ENCODE data around the gene PDLIM4. TPM values are rescaled to one million over a fixed set of nuclear protein-coding genes. Genes with fewer than 3 reads are reported as not detected.

Gene PDLIM4
- polyA plus RNA-seq = not detected in 2 replicates
- not detected in 2 replicates for polyA minus RNA-seq

DNA sequence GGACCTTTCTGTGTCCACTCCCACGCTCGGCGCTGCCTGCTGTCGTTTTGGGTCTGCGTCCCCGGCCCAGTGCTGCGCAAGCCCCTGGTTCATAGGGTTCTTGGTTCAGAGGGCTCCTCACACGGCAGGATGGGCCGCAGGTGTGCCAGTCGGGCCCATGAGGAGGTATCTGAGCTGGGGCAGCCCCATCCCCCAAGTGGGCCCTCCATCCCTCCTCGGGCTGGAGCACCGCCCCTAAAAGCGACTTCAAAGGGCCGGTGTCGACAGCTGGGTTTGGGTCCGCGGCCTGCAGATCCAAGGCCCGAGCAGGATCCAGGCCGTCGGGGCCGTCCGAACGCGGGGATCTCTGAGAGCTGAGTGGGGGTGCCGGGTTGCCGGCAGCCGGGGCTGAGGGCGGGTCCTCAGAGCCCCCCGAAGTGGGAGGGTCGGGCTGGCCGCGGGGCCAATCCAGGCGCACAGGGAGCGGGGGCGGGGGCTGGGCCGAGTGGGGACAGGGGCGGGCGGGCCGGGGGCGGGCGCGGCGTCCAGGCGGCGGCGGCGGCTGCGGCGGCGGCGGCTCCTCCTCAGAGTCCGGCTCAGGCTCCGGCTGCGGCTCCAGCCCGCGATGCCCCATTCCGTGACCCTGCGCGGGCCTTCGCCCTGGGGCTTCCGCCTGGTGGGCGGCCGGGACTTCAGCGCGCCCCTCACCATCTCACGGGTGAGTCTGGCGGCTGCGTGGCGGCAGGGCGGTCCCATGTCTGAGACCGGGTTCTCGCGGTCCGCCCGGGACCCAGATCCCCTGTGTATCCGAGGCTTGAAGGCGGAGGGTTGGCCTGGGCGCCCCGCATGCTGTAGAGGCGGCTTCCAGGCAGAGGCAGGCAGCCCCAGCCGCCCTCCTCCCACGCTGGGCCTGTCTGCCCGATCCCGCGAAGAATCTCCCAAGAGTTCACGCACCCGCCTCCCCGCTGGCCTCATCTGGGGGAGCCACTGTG, at the start of gene PDLIM4:
PDLIM4 (plus strand) TSS at position 566 of the 971 bp plus-strand sequence; CDS start at position 605, 39 bp downstream.
- Histone ChIP-seq H3K9ac (ENCODE audit: low read length) (no peak within 1 kb of the TSS), H3K36me3 (ENCODE audit: insufficient read depth, low read length) (no peaks in the 10 kb centered on the region), H3K4me2 (ENCODE audit: low read length) (no peak within 1 kb of the TSS), H3K4me3 (ENCODE audit: low read length) (no peak within 1 kb of the TSS), H4K20me1 (ENCODE audit: insufficient read depth) (no peaks in the 10 kb centered on the region), H3K9me3 (ENCODE audit: low read length) (no peaks in the 10 kb centered on the region), H3K27ac (ENCODE audit: low read length) (no peak within 1 kb of the TSS), H3K27me3 (ENCODE audit: insufficient read depth, low read depth, low read length) (peaks cover 12% of the 10 kb centered on the region), H3K9me2 (ENCODE audit: insufficient read depth, low read length) (no peaks in the 10 kb centered on the region), H3F3A (ENCODE audit: insufficient read depth, low read length, poor library complexity, severe bottlenecking) (no peaks in the 10 kb centered on the region), H3K79me2 (replicated peaks; ENCODE audit: insufficient read depth, low read length) (no peaks in the 10 kb centered on the region), H2AFZ (ENCODE audit: low read depth, low read length) (no peak within 1 kb of the TSS)
- TF ChIP-seq SMC3 (conservative IDR thresholded peaks at IDR 0.05; ENCODE audit: poor library complexity) (no peak), TAF1 (IDR thresholded peaks at IDR 0.05; ENCODE audit: low read depth) (no peak), POLR2AphosphoS5 (IDR thresholded peaks at IDR 0.05) (no peak), MXI1 (conservative IDR thresholded peaks at IDR 0.05; ENCODE audit: poor library complexity, severe bottlenecking) (no peak), EZH2 (IDR thresholded peaks at IDR 0.05; ENCODE audit: borderline replicate concordance, insufficient read depth, low read length, poor library complexity, severe bottlenecking) (no peak), RAD21 (conservative IDR thresholded peaks at IDR 0.05) (no peak)
- TF ChIP-seq, protein P1, sequence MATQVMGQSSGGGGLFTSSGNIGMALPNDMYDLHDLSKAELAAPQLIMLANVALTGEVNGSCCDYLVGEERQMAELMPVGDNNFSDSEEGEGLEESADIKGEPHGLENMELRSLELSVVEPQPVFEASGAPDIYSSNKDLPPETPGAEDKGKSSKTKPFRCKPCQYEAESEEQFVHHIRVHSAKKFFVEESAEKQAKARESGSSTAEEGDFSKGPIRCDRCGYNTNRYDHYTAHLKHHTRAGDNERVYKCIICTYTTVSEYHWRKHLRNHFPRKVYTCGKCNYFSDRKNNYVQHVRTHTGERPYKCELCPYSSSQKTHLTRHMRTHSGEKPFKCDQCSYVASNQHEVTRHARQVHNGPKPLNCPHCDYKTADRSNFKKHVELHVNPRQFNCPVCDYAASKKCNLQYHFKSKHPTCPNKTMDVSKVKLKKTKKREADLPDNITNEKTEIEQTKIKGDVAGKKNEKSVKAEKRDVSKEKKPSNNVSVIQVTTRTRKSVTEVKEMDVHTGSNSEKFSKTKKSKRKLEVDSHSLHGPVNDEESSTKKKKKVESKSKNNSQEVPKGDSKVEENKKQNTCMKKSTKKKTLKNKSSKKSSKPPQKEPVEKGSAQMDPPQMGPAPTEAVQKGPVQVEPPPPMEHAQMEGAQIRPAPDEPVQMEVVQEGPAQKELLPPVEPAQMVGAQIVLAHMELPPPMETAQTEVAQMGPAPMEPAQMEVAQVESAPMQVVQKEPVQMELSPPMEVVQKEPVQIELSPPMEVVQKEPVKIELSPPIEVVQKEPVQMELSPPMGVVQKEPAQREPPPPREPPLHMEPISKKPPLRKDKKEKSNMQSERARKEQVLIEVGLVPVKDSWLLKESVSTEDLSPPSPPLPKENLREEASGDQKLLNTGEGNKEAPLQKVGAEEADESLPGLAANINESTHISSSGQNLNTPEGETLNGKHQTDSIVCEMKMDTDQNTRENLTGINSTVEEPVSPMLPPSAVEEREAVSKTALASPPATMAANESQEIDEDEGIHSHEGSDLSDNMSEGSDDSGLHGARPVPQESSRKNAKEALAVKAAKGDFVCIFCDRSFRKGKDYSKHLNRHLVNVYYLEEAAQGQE (IDR thresholded peaks at IDR 0.05; ENCODE audit: borderline replicate concordance) = no peak
- TF ChIP-seq, protein P2, sequence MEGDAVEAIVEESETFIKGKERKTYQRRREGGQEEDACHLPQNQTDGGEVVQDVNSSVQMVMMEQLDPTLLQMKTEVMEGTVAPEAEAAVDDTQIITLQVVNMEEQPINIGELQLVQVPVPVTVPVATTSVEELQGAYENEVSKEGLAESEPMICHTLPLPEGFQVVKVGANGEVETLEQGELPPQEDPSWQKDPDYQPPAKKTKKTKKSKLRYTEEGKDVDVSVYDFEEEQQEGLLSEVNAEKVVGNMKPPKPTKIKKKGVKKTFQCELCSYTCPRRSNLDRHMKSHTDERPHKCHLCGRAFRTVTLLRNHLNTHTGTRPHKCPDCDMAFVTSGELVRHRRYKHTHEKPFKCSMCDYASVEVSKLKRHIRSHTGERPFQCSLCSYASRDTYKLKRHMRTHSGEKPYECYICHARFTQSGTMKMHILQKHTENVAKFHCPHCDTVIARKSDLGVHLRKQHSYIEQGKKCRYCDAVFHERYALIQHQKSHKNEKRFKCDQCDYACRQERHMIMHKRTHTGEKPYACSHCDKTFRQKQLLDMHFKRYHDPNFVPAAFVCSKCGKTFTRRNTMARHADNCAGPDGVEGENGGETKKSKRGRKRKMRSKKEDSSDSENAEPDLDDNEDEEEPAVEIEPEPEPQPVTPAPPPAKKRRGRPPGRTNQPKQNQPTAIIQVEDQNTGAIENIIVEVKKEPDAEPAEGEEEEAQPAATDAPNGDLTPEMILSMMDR (IDR thresholded peaks at IDR 0.05; ENCODE audit: poor library complexity, severe bottlenecking) = no peak

DNA sequence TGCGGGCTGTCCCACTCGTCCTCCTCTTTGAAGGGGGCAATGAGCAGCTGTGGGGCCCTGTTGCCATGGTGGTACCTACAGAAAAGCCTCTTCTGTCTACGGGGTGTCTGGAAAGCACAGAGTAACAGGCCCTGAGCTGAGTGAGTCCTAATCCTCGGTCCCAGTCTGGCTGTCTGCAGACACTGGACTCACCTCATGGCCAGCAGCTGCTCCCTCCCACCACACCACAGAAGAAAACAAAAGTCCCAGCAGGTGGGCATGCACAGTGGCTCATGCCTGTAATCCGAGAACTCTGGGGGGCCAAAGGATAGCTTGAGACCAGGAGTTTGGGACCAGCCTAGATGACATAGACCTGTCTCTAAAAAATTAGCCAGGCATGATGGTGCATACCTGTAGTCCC, 49.7 kb upstream of the PDLIM4 start:
- no peak overlapping the region for H3K27ac ChIP-seq (ENCODE audit: low read length)
- H3K36me3 ChIP-seq (ENCODE audit: insufficient read depth, low read length) = no peaks in the 10 kb centered on the region
- H4K20me1 ChIP-seq (ENCODE audit: insufficient read depth) = no peaks in the 10 kb centered on the region
- H3K79me2 ChIP-seq (replicated peaks; ENCODE audit: insufficient read depth, low read length) = no peaks in the 10 kb centered on the region
- no peaks in the 10 kb centered on the region for H3K27me3 ChIP-seq (ENCODE audit: insufficient read depth, low read depth, low read length)
- H3F3A ChIP-seq (ENCODE audit: insufficient read depth, low read length, poor library complexity, severe bottlenecking) = no peaks in the 10 kb centered on the region
- no peak overlapping the region for H3K9ac ChIP-seq (ENCODE audit: low read length)
- no peak overlapping the region for H3K4me3 ChIP-seq (ENCODE audit: low read length)
- no peak overlapping the region for H2AFZ ChIP-seq (ENCODE audit: low read depth, low read length)
- TF ChIP-seq RAD21 (conservative IDR thresholded peaks at IDR 0.05) (no peak), EZH2 (IDR thresholded peaks at IDR 0.05; ENCODE audit: borderline replicate concordance, insufficient read depth, low read length, poor library complexity, severe bottlenecking) (no peak), POLR2AphosphoS5 (IDR thresholded peaks at IDR 0.05) (no peak), MXI1 (conservative IDR thresholded peaks at IDR 0.05; ENCODE audit: poor library complexity, severe bottlenecking) (no peak), TAF1 (IDR thresholded peaks at IDR 0.05; ENCODE audit: low read depth) (no peak), SMC3 (conservative IDR thresholded peaks at IDR 0.05; ENCODE audit: poor library complexity) (no peak), EP300 (conservative IDR thresholded peaks at IDR 0.05; ENCODE audit: poor library complexity, severe bottlenecking) (no peak)
- TF ChIP-seq, protein P2 (IDR thresholded peaks at IDR 0.05; ENCODE audit: poor library complexity, severe bottlenecking) = no peak
- TF ChIP-seq, protein P1 (IDR thresholded peaks at IDR 0.05; ENCODE audit: borderline replicate concordance) = no peak
- H3K9me2 ChIP-seq (ENCODE audit: insufficient read depth, low read length) = no peaks in the 10 kb centered on the region
- H3K4me2 ChIP-seq (ENCODE audit: low read length) = no peak overlapping the region
- H3K9me3 ChIP-seq (ENCODE audit: low read length) = no peaks in the 10 kb centered on the region

All from neural cell (in vitro differentiated cells).